Erythroblast (primary cell): ENCODE results near the gene ZBTB17.
"Not testable (repeated sequence)": the region's sequence is repeated elsewhere in the genome, so short reads cannot be mapped to it uniquely, and the experiment has no call there.

Experiments used
- DNase-seq, 2 experiments: peaks; one replicate each; lab custom pipeline; 2025; lab: John Stamatoyannopoulos, UW
- GATA1 ChIP-seq: IDR thresholded peaks from 2 replicates; pipeline ENCODE4 v1.6.1; 2011; ENCODE audit warnings: low read depth, mild to moderate bottlenecking, control low read depth, low read length, moderate library complexity
- POLR2A ChIP-seq: IDR thresholded peaks from 2 replicates; pipeline ENCODE4 v1.6.1; 2011; ENCODE audit warnings: mild to moderate bottlenecking, low read length

ZBTB17 gene

DNA sequence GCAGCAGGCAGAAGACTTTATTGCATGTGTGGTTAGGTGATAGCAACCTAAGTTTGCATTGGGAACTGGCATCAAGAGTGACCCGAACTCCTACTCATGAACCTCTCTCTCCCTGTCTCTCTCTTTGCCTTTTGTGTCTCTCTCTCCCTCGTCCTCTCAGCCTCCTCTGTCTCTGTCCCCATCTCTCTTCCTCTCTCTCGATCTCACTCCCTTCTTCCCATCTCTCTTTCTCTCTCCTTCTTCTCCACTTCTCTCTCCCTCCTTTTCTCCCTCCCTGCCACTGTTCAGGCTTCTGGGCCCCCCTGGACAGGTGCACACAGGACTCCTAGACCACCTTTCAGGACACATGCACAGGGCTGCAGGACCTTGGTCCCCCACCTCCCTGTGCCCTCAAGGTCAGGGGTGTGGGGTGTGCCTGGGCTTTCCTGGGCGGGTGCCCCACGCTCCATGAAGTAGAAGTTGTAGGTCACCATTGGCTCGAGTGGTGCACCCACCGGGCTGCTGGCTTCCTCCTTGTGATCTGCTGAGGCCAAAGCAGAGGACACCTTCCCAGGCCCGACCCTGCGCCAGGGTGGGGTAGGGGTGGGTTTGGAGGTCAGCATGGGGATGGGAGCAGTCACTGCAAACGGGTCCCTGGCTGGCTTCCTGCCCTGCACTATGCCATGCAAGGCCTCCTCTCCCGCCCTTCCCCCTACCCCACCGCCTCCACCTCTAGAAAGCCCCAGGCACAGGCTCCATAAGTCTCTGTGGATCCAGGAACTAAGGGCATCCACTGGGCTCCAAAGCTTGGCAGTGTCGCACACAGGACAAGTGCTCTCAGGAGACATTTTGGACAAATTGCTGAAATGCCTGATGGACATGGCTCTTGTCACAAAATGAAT, 13.2 kb upstream of the ZBTB17 start:
- no peak for DNase-seq
- TF ChIP-seq POLR2A: no peak
- TF ChIP-seq GATA1: no peak

- DNase-seq: no peak
- TF ChIP-seq POLR2A: no peak
- no peak for TF ChIP-seq GATA1
Observed at GRCh38 chr1:15985611-15986297, 9.9 kb upstream of the ZBTB17 start.

- DNase-seq: no peak
- TF ChIP-seq POLR2A (no peak), GATA1 (no peak)
Observed at GRCh38 chr1:15983275-15983674, 7.4 kb upstream of the ZBTB17 start.

GRCh38 chr1:15981679-15982078, 5.8 kb upstream of the ZBTB17 start:
- TF ChIP-seq GATA1: no peak
- no peak for TF ChIP-seq POLR2A
- no peak for DNase-seq

- not testable (repeated sequence) for DNase-seq
Observed at GRCh38 chr1:15977947-15978346, 2.0 kb upstream of the ZBTB17 start.

- TF ChIP-seq POLR2A (no peak), GATA1 (no peak)
- DNase-seq: peak; percentile 83 to 84
Observed at GRCh38 chr1:15975358-15975804, 520 bp downstream of the ZBTB17 start.

GRCh38 chr1:15974855-15975254, 1.0 kb downstream of the ZBTB17 start:
- no peak for DNase-seq

GRCh38 chr1:15973772-15974171, 2.1 kb downstream of the ZBTB17 start:
- TF ChIP-seq GATA1 (no peak), POLR2A (no peak)
- DNase-seq: no peak

More at GRCh38 chr1:15974855-15975254, 1.0 kb downstream of the ZBTB17 start:
- no peak for TF ChIP-seq GATA1
- TF ChIP-seq POLR2A: no peak

DNA sequence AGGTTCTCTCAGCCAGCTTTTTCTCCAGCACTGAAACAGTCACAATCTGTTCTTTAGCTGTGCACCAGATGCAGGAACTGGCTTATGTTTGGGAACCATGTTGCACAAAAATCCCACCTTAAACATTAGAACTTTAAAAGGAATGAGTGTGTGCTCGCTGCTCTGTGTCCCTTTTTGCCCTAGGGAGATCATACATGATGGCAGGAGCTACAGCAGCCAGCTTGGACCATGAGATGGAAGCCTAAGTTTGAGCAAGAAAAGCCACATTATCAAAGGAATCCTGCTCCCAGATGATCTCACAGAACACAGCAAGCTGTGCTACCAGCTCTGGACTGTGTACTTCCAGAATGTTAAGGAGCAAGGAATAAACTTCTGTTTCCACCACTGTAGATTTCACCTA, 3.5 kb downstream of the ZBTB17 start:
- TF ChIP-seq POLR2A (no peak), GATA1 (no peak)

GRCh38 chr1:15970911-15971310, 5.0 kb downstream of the ZBTB17 start:
- TF ChIP-seq POLR2A (no peak), GATA1 (no peak)
- DNase-seq: no peak

More for the DNA sequence above, 3.5 kb downstream of the ZBTB17 start:
- no peak for DNase-seq

GRCh38 chr1:15969321-15969880, 6.5 kb downstream of the ZBTB17 start:
- TF ChIP-seq POLR2A (no peak), GATA1 (no peak)
- DNase-seq: no peak

DNA sequence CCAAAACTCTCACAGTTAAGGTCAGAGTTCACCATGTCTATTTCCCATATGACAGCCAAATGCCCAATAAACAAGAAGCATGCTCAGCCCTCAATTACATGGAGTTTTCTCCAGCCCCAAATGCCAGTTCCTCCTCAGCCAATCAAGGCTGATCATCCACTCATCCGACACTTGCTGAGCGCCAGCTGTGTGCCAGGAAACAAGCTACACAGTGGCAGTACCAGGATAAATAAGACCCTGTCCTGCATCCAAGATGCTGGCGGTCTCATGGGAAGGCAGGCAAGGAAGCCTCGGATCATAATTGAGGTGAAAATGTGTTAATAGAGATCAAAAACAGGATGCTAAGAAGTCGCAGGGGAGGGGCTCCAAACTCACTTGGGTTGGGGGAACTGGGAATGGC, 7.7 kb downstream of the ZBTB17 start:
- DNase-seq: no peak
- no peak for TF ChIP-seq GATA1

DNA sequence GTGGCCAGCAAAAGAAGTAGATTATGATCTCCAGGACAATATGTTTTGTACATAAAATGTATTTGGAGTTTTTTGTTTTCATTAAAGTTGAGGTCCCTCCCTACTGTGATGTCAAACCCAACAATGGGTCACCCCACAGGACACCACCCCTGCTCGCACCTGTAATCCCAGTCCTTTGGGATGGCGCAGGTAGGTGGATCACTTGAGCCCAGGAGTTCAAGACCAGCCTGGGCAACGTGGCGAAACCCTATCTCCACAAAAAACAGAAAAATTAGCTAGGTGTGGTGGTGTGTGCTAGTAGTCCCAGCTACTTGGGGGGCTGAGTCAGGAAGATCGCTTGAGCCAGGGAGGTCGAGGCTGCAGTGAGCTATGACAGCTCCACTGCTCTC, 9.0 kb downstream of the ZBTB17 start:
- DNase-seq: no peak
- no peak for TF ChIP-seq GATA1
- no peak for TF ChIP-seq POLR2A

DNA sequence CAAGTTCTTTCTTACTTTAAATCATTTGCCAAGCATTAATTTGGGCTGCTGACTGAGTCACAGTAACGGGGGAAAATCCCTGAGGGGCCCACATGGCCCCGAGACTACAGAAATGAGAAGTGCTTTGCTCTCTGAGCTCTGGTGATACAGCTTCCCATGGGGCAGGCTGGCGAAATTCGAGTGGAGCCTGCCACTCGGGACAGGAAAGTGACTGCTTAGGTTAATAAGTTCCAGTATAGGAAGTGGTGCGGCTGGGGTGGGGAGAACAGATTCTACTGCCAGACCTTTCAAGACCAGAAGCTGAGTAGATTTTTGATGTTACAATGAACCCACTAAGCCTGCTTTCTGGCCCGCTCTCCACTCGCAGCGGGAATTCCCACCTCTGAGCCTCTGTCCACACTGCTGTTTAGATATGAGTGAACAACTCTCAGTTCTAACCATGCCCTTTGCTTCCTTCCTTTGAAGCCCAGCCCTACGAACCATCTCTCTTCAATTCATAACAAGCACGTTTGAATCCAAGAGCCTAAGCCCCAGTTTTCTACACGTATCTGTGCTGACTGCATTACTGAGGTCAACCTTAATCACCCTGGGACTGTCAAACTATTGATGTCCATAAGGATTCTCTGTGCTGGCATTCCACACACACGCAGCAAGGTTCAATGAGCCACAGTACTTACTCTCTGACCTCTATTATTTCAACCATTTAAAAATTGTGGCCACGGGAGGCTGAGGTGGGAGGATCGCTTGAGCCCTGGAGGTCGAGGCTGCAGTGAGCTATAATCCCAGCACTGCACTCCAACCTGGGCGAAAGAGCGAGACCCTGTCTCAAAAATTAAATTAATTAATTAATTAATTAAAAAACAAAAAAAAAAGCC, 9.6 kb downstream of the ZBTB17 start:
- DNase-seq: no peak

More for the DNA sequence above, 9.6 kb downstream of the ZBTB17 start:
- TF ChIP-seq GATA1 (no peak), POLR2A (no peak)
